Choroid plexus epithelial cell (primary cell): ENCODE measurements around the gene PLSCR3.
A peak's percentile ranks its signal among the peaks of the same experiment; 100 is the strongest.

Experiments
- DNase-seq: peaks from one replicate; pipeline ENCODE4 v3.0.0-alpha.2; 2010; ENCODE audit warnings: low read depth
- H3K4me3 ChIP-seq: 2 replicates; pipeline ENCODE4 v1.5.1; 2011; ENCODE audit warnings: low read depth, mild to moderate bottlenecking, control low read depth, low read length, moderate library complexity
- TF ChIP-seq, protein P1 (sequence below): conservative IDR thresholded peaks from 2 replicates; pipeline ENCODE4 v1.5.1; 2011; ENCODE audit warnings: low read depth, mild to moderate bottlenecking, control low read depth, inconsistent platforms, low read length, moderate library complexity

The PLSCR3 gene

DNA sequence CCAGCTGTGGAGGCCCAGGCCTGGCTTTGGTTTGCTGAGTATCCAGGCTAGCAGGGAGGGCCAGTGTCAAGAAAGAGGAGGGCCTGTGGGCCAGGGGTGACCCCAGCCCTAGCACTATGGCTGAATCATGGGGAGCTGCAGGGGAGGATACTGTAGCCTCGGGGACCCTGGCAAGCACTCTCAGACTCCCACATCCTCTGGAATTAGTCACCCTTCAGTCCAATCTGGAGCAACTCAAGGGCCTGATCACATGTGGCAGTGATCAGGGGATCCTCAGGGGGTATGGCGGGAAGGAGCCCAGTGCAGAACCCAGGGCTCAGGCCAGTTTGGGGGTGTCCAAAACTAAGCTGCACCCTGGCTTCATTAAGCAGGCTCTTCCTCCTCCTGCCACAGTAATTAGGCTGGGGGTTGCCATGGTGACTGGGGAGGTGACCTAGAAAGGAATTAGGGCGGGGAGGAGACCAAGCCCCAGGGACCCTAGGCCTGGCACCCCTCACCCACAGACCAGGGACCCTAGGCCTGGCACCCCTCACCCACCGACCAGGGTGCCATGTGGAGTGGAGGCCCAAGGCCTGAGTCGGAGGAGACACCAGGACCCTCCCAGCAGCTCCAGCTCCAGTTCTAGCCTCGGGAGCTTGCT, 19.1 kb upstream of the PLSCR3 start:
- DNase-seq = peak; percentile 42
- TF ChIP-seq, protein P1, sequence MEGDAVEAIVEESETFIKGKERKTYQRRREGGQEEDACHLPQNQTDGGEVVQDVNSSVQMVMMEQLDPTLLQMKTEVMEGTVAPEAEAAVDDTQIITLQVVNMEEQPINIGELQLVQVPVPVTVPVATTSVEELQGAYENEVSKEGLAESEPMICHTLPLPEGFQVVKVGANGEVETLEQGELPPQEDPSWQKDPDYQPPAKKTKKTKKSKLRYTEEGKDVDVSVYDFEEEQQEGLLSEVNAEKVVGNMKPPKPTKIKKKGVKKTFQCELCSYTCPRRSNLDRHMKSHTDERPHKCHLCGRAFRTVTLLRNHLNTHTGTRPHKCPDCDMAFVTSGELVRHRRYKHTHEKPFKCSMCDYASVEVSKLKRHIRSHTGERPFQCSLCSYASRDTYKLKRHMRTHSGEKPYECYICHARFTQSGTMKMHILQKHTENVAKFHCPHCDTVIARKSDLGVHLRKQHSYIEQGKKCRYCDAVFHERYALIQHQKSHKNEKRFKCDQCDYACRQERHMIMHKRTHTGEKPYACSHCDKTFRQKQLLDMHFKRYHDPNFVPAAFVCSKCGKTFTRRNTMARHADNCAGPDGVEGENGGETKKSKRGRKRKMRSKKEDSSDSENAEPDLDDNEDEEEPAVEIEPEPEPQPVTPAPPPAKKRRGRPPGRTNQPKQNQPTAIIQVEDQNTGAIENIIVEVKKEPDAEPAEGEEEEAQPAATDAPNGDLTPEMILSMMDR = no peak
- H3K4me3 ChIP-seq = no peak overlapping the region

DNA sequence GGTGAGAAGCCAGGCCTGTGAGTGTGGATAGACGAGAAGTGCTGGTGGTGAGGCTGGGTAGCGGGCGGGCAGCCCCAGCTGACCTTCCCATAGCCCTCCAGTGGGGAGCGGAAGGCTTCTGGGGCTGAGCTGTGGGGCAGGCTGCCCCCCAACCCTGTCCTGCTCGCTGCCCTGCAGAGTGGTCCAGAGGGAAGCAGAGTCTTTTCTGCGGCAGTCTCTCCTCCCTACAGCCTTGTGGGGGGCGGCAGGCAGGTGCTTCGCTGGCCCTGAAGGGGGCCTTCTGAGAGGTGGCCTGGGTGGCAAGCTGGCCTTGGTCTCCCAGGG, 17.1 kb upstream of the PLSCR3 start:
- H3K4me3 ChIP-seq = no peak overlapping the region
- DNase-seq = no peak
- TF ChIP-seq, protein P1 = no peak

DNA sequence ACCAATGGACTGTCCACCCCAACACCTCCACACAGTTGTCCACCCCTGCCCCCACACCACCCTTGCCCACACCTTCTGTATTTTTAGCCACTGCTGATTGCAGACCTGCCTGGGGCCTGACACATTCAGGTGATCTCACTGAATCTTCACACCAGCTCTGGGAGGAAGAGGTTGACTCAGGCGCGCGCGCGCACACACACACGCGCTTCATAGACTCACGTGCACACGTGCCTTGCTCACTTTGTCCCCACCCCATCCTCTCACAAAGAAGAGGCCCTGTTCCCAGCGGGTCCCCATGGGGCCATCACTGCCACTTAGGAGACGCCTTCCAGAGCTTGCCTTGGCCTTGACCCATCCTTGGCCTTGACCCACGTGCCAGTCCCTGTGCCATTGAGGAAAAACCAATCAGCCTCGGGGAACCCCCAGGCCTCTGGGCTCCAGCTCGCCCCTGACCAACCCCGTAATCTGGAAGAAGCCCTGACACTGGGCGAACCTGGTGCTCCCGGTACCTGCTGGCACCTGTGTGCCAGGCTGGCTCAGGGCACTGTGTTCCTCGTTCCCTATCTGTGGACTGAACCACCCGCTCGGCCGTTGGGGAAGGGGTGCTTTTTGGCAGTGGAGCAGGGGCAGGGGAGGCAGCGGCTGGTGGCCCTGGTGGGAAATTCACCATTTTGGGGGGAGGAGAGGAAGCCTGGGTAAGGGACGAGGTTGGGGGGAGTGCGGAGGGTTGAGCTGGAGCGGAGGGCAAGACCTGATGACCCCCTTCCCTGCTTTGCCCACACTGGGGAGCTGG, 16.5 kb upstream of the PLSCR3 start:
- DNase-seq = no peak
- H3K4me3 ChIP-seq = no peak overlapping the region
- TF ChIP-seq, protein P1 = no peak

DNA sequence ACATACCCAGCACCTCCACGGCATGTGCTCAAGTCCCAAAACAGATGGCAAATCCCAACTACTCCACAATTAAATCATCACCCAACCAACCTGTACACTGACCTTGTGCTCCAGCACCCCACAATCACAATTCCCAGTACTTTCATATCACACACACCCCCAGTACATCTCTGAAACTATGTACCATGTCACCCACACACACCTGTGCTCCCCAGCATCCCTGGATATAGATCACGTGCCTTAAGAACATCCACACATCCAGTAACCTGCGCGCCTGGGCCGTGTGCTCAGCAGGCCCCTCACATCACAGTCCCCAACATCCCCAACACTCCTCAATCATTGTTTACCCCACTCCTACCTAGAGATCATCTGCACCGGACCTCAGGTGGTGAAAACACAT, 15.4 kb upstream of the PLSCR3 start:
- no peak for DNase-seq
- H3K4me3 ChIP-seq = no peak overlapping the region
- TF ChIP-seq, protein P1 = no peak

DNA sequence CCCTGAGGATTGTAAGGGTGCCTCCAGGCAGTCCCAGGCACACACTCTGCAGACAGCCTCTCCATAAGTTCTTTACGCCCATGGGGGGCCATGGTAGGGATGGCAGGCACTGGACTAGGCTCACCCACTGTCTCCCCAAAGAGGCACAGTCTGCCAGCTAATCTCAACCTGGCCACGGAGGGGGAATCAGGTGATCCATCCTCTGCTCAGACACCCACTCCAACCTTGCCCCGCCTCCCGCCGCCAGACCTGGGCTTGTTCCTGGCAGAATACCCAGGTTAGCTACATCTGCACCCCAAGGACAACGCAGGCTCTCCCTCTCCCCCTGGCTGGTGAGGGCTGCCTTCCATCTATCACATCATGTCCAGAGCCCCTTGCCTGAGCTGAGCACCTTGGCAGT, 14.5 kb upstream of the PLSCR3 start:
- TF ChIP-seq, protein P1 = no peak
- DNase-seq = no peak
- no peak overlapping the region for H3K4me3 ChIP-seq

DNA sequence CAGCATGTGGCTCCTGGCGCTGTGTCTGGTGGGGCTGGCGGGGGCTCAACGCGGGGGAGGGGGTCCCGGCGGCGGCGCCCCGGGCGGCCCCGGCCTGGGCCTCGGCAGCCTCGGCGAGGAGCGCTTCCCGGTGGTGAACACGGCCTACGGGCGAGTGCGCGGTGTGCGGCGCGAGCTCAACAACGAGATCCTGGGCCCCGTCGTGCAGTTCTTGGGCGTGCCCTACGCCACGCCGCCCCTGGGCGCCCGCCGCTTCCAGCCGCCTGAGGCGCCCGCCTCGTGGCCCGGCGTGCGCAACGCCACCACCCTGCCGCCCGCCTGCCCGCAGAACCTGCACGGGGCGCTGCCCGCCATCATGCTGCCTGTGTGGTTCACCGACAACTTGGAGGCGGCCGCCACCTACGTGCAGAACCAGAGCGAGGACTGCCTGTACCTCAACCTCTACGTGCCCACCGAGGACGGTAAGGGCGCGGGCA, 14.0 kb upstream of the PLSCR3 start:
- H3K4me3 ChIP-seq = no peak overlapping the region
- no peak for DNase-seq
- TF ChIP-seq, protein P1 = no peak
